ENCODE measurements around the gene MYH9.

GRCh38 chr22:36377022-36377631, 10.6 kb downstream of the MYH9 start:
- TF ChIP-seq POLR2AphosphoS5 (IDR thresholded peaks at IDR 0.05) = peak in 1 of 2 donors; percentile 45
- no peak for TF ChIP-seq CTCF (IDR thresholded peaks at IDR 0.05)

All from esophagus muscularis mucosa (tissue), 3 donors.